CD14-positive monocyte (primary cell): ENCODE measurements around the gene NLRX1. TPM values are rescaled to one million over a fixed set of nuclear protein-coding genes. Genes with fewer than 3 reads are reported as not detected.
A peak's percentile ranks its signal among the peaks of the same experiment; 100 is the strongest.

Source experiments
- DNase-seq, 3 donors: peaks; one replicate each; pipeline ENCODE4 v3.0.0-alpha.2; 2011 to 2022
- H2AFZ ChIP-seq: 2 replicates; pipeline ENCODE4 v1.6.0; 2012; ENCODE audit warnings: mild to moderate bottlenecking, low read depth, low read length, inconsistent platforms; ENCODE audit not compliant: insufficient read depth, poor library complexity, severe bottlenecking
- H3K27ac ChIP-seq, 2 donors: 1 replicate in 1 of 2; 2 replicates in 1 of 2; pipeline ENCODE4 v1.5.1; 2012 to 2013; ENCODE audit warnings: low read length in 2 of 2, control low read depth in 1 of 2, inconsistent platforms in 1 of 2, low read depth in 1 of 2, mild to moderate bottlenecking in 1 of 2
- H3K27me3 ChIP-seq, 2 donors: one replicate each; pipeline versions ENCODE4 v1.6.0 to v1.6.1; 2011 to 2013; ENCODE audit warnings: low read length in 2 of 2; ENCODE audit not compliant: control insufficient read depth in 2 of 2, insufficient read depth in 2 of 2
- H3K36me3 ChIP-seq, 2 donors: replicated peaks in 1 of 2; 1 replicate in 1 of 2; 2 replicates in 1 of 2; pipeline versions ENCODE4 v1.5.1 to v1.6.1; 2012 to 2013; ENCODE audit warnings: low read length in 2 of 2, control low read depth in 1 of 2, inconsistent platforms in 1 of 2, mild to moderate bottlenecking in 1 of 2; ENCODE audit not compliant: insufficient read depth in 2 of 2, control insufficient read depth in 1 of 2
- H3K4me1 ChIP-seq, 2 donors: 1 replicate in 1 of 2; 2 replicates in 1 of 2; pipeline versions ENCODE4 v1.5.1 to v1.6.1; 2012 to 2013; ENCODE audit warnings: low read length in 2 of 2, control low read depth in 1 of 2, inconsistent platforms in 1 of 2, mild to moderate bottlenecking in 1 of 2, moderate library complexity in 1 of 2; ENCODE audit not compliant: insufficient read depth in 2 of 2, control insufficient read depth in 1 of 2
- H3K4me2 ChIP-seq: replicated peaks from 2 replicates; pipeline ENCODE3; 2012; ENCODE audit warnings: low read length, moderate library complexity, mild to moderate bottlenecking; ENCODE audit not compliant: poor library complexity, severe bottlenecking; ENCODE audit errors: extremely low read depth
- H3K4me3 ChIP-seq, 3 experiments: fragments of 200-600 bp in 1 of 3; sonication (generic) in 1 of 3; replicated peaks in 1 of 3; 1 replicate in 2 of 3; 2 replicates in 1 of 3; pipeline ENCODE4 v1.5.1; 2011 to 2013; ENCODE audit warnings: low read length in 3 of 3, mild to moderate bottlenecking in 3 of 3, control low read depth in 2 of 3, low read depth in 2 of 3, inconsistent platforms in 1 of 3, moderate library complexity in 1 of 3
- H3K79me2 ChIP-seq: 2 replicates; pipeline ENCODE4 v1.6.0; 2012; ENCODE audit warnings: mild to moderate bottlenecking, control low read depth, inconsistent platforms, low read length, moderate library complexity; ENCODE audit not compliant: insufficient read depth
- H3K9ac ChIP-seq: 2 replicates; pipeline ENCODE4 v1.6.0; 2017; ENCODE audit warnings: low read length, mild to moderate bottlenecking; ENCODE audit not compliant: insufficient read depth, poor library complexity, severe bottlenecking
- H3K9me3 ChIP-seq, 2 donors: replicated peaks in 1 of 2; 1 replicate in 1 of 2; 2 replicates in 1 of 2; pipeline versions ENCODE4 v1.5.1 to v1.6.1; 2012 to 2013; ENCODE audit warnings: low read length in 2 of 2, control low read depth in 1 of 2; ENCODE audit not compliant: control insufficient read depth in 1 of 2, insufficient read depth in 1 of 2
- H4K20me1 ChIP-seq: 2 replicates; pipeline ENCODE4 v1.6.0; 2012; ENCODE audit warnings: mild to moderate bottlenecking, low read length, control low read depth, moderate library complexity; ENCODE audit not compliant: insufficient read depth
- H3K27ac Mint-ChIP-seq, 7 donors: one replicate each; pipeline ENCODE4 v1.8.0; 2020; ENCODE audit warnings: mild to moderate bottlenecking in 7 of 7, mixed read lengths in 7 of 7, moderate library complexity in 6 of 7, inconsistent platforms in 2 of 7
- H3K27me3 Mint-ChIP-seq, 3 donors: one replicate each; pipeline ENCODE4 v1.8.0; 2021 to 2022; ENCODE audit warnings: low read depth in 3 of 3, mild to moderate bottlenecking in 3 of 3, mixed read lengths in 3 of 3, moderate library complexity in 3 of 3, inconsistent platforms in 1 of 3
- H3K36me3 Mint-ChIP-seq, 2 donors: one replicate each; pipeline ENCODE4 v1.8.0; 2020; ENCODE audit warnings: mixed read lengths in 2 of 2, inconsistent platforms in 1 of 2, mild to moderate bottlenecking in 1 of 2
- H3K4me1 Mint-ChIP-seq: one replicate; pipeline ENCODE4 v1.8.0; 2020; ENCODE audit warnings: mild to moderate bottlenecking, mixed read lengths
- H3K4me3 Mint-ChIP-seq, 2 donors: one replicate each; pipeline ENCODE4 v1.8.0; 2020; ENCODE audit warnings: mild to moderate bottlenecking in 2 of 2, mixed read lengths in 2 of 2, moderate library complexity in 1 of 2
- H3K9me3 Mint-ChIP-seq, 7 donors: one replicate each; pipeline ENCODE4 v1.8.0; 2020 to 2022; ENCODE audit warnings: mixed read lengths in 7 of 7, mild to moderate bottlenecking in 6 of 7, moderate library complexity in 6 of 7, inconsistent platforms in 2 of 7
- WGBS: methylation state at CpG from one replicate; pipeline ENCODE4 v1.1.5; 2013; ENCODE audit warnings: missing lambda C conversion rate; ENCODE audit not compliant: insufficient coverage; 5-methylcytosine and 5-hydroxymethylcytosine counted together
- intact Hi-C, 2 donors: fragments of 100-400 bp; cut with micrococcal nuclease; formaldehyde crosslinking; loops; one replicate each; pipeline versions ENCODE4 v1.15.0 to v1.15.1; 2023
- polyA plus RNA-seq, 3 donors: library from polyadenylated mRNA; depleted of rRNA in 1 of 3; unstranded in 2 of 3; stranded (reverse) in 1 of 3; fragments of 300-500 nt in 2 of 3; fragments of >200 nt in 1 of 3; fragmentation: Illumina TruSeq in 2 of 3; gene quantifications; 1 replicate in 2 of 3; 2 replicates in 1 of 3; pipeline ENCODE4 v1.2.3, GENCODE V29; 2012 to 2021
- TF ChIP-seq, protein P1 (sequence below): fragments of 200-600 bp; IDR thresholded peaks from one replicate; pipeline ENCODE4 v1.8.0; 2022; ENCODE audit warnings: antibody characterized with exemption, mild to moderate bottlenecking

The NLRX1 gene
- polyA plus RNA-seq, 3 donors, result 13.7 to 15.5 (median 14.2) TPM

GRCh38 chr11:119167933-119168332 is 592 bp upstream of the NLRX1 start:
- DNase-seq, result no peak
- WGBS, result no CpG with 5 or more reads among the region's 6 CpGs
- Histone ChIP-seq H3K27ac (peak overlapping the region in 1 of 2 donors; percentile 86), H3K9me3 (no peaks in the 10 kb centered on the region), H3K4me2 (no peak overlapping the region), H2AFZ (no peak overlapping the region), H3K27me3 (no peaks in the 10 kb centered on the region), H3K4me1 (peaks cover 18 to 26% of the 10 kb centered on the region in 2 donors), H3K36me3 (no peaks in the 10 kb centered on the region), H3K79me2 (peaks cover 8% of the 10 kb centered on the region), H3K4me3 (no peak overlapping the region), H3K9ac (no peak overlapping the region), H4K20me1 (peaks cover 4% of the 10 kb centered on the region)
- peaks cover under 1 to 9% of the 10 kb centered on the region in 2 donors for H3K36me3 Mint-ChIP-seq
- no peaks in the 10 kb centered on the region for H3K9me3 Mint-ChIP-seq
- intact Hi-C loops, result loop anchor here in 1 of 2 donors (2.0 kb wide), 1 partner anchor 29 kb away; no protein-coding TSS in a partner anchor
- H3K4me1 Mint-ChIP-seq, result peaks cover 22% of the 10 kb centered on the region
- H3K4me3 Mint-ChIP-seq, result peak overlapping the region in 1 of 2 donors; percentile 59
- TF ChIP-seq, protein P1, sequence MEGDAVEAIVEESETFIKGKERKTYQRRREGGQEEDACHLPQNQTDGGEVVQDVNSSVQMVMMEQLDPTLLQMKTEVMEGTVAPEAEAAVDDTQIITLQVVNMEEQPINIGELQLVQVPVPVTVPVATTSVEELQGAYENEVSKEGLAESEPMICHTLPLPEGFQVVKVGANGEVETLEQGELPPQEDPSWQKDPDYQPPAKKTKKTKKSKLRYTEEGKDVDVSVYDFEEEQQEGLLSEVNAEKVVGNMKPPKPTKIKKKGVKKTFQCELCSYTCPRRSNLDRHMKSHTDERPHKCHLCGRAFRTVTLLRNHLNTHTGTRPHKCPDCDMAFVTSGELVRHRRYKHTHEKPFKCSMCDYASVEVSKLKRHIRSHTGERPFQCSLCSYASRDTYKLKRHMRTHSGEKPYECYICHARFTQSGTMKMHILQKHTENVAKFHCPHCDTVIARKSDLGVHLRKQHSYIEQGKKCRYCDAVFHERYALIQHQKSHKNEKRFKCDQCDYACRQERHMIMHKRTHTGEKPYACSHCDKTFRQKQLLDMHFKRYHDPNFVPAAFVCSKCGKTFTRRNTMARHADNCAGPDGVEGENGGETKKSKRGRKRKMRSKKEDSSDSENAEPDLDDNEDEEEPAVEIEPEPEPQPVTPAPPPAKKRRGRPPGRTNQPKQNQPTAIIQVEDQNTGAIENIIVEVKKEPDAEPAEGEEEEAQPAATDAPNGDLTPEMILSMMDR, result no peak
- H3K27me3 Mint-ChIP-seq, result no peaks in the 10 kb centered on the region
- peak overlapping the region in 2 of 7 donors; percentile 61 to 81 for H3K27ac Mint-ChIP-seq

DNA sequence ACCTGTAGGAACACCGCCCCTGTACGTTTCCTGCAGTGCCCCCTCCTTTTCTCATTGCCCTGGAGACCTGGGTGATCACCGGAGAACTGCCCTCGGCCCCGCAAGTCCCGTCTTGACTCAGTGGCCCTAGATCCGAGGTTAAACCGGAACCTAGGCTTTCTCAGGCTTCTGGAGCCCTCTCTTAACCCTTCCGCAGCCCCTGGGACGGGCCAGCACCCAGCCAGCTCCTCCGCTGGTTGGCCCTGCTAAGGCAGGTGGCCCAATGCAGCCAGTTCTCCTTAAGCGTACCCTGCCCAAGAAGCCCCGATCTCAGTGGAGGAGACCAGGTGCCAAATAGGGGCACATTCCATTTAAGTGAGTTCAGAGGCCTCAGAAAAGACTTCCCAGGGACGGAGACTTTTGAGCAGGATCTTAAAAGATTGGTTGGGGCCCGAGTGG is 776 bp downstream of the NLRX1 start:
- Mint-ChIP-seq H3K27ac (peak overlapping the region; percentile 73 to 91 (median 83)), H3K4me1 (peaks cover 22% of the 10 kb centered on the region), H3K27me3 (no peaks in the 10 kb centered on the region), H3K4me3 (peak overlapping the region; percentile 91), H3K36me3 (peaks cover 12 to 21% of the 10 kb centered on the region in 2 donors), H3K9me3 (no peaks in the 10 kb centered on the region)
- peaks cover 18 to 27% of the 10 kb centered on the region in 2 donors for H3K4me1 ChIP-seq
- peak overlapping the region; percentile 92 for H3K9ac ChIP-seq
- WGBS, result 15% methylated on average over 15 of the region's 15 CpGs
- TF ChIP-seq, protein P1, result no peak
- H3K27ac ChIP-seq, result peak overlapping the region; percentile 58 to 86
- H2AFZ ChIP-seq, result peak overlapping the region; percentile 98
- peak overlapping the region; percentile 98 for H3K4me2 ChIP-seq
- H3K27me3 ChIP-seq, result no peaks in the 10 kb centered on the region
- peaks cover 4% of the 10 kb centered on the region for H4K20me1 ChIP-seq
- peaks cover 6 to 11% of the 10 kb centered on the region in 2 donors for H3K36me3 ChIP-seq
- peaks cover 8% of the 10 kb centered on the region for H3K79me2 ChIP-seq
- H3K9me3 ChIP-seq, result no peaks in the 10 kb centered on the region
- H3K4me3 ChIP-seq, result peak overlapping the region; percentile 79 to 91 (median 79)
- peak in 2 of 3 donors; percentile 29 to 35 for DNase-seq
- intact Hi-C loops, result loop anchor here in 1 of 2 donors (2.0 kb wide), 1 partner anchor 28 kb away; no protein-coding TSS in a partner anchor
